Measurements from ENCODE around the gene BPIFB1. TPM values are rescaled to one million over a fixed set of nuclear protein-coding genes. Genes with fewer than 3 reads are reported as not detected.

The BPIFB1 gene
- total RNA-seq, 2 experiments from 2014 or later, result not detected

DNA sequence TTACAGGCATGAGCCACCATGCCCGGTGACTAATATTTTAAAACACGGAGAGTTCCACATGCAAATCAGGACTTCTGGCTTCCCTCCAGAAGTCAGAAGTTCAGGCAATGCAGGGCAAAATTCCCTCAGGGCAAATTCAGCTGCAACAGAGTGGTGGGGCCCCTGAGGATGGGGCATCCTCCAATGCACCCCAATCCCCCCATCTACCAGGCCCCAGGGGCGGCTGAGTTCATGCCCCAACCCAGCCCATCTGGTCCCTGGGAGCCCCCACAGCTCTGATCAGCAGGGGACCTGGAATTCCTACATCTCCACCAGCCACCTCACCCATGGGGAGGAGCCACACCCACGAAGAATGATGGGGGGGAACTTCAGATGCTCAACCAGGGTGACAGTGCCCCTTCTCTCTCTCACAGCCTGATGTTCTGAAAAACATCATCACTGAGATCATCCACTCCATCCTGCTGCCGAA is 22.6 kb downstream of the BPIFB1 start:
- no peaks in the 10 kb centered on the region for H3K4me1 Mint-ChIP-seq (ENCODE audit: low read depth)
- DNase-seq, result no peak
- POLR2A ChIA-PET, result no interaction called here
- no peaks in the 10 kb centered on the region for H3K9me3 Mint-ChIP-seq
- peaks cover 1% of the 10 kb centered on the region for H3K27me3 Mint-ChIP-seq
- no peak overlapping the region for H3K27ac Mint-ChIP-seq
- intact Hi-C loops (cut with micrococcal nuclease), result no loop called here
- H3K36me3 Mint-ChIP-seq, result no peaks in the 10 kb centered on the region
- H3K4me3 Mint-ChIP-seq, result no peak overlapping the region
- CTCF ChIA-PET, result no interaction called here

DNA sequence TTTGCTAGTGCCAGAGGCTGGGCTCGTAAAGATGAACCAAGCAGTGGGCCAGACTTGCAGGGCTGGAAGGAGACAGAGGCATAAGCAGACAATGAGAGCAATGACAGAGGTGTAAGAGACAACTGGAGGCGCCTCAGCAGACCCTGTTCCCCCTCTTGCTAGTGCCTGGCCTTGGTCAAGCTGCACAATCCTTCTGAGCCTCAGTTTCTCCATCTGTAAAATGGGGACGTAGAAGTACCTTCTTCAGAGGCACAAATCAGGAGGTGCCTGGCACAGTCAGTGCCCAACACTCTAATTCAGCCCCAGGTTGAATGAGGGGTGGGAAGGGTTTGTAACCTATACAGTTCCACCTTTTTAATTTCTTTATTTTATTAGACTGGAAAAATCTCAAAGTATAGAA is 23.2 kb downstream of the BPIFB1 start:
- no peak for DNase-seq
- intact Hi-C loops (cut with micrococcal nuclease), result no loop called here
- CTCF ChIA-PET, result interaction anchor here (0.6 kb wide), 1 partner anchor 620 kb away, joined by 3 read pairs; no protein-coding TSS in a partner anchor
- H3K4me1 Mint-ChIP-seq (ENCODE audit: low read depth), result no peaks in the 10 kb centered on the region
- no peak overlapping the region for H3K27ac Mint-ChIP-seq
- peaks cover 1% of the 10 kb centered on the region for H3K27me3 Mint-ChIP-seq
- no peak overlapping the region for H3K4me3 Mint-ChIP-seq
- POLR2A ChIA-PET, result no interaction called here
- no peaks in the 10 kb centered on the region for H3K36me3 Mint-ChIP-seq
- no peaks in the 10 kb centered on the region for H3K9me3 Mint-ChIP-seq

DNA sequence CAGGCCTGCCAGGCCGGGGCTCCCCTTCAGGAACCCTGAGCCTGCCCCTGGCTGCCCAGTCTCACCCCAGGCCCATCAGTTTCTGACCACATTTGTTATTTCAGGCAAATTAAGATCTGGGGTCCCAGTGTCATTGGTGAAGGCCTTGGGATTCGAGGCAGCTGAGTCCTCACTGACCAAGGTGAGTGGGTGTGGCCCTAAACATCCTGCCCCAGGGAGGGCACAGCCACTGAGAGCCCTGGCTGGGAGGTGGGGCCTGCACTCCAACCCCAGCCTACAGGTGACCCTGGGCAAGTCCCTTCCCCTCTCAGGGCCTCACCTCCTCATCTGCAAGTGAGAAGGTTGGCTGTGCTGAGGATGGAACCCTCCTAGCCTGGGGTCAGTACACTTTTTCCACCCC is 23.8 kb downstream of the BPIFB1 start:
- intact Hi-C loops (cut with micrococcal nuclease), result no loop called here
- Mint-ChIP-seq H3K27me3 (peaks cover 1% of the 10 kb centered on the region), H3K27ac (no peak overlapping the region), H3K4me1 (ENCODE audit: low read depth) (no peaks in the 10 kb centered on the region), H3K4me3 (no peak overlapping the region), H3K36me3 (no peaks in the 10 kb centered on the region), H3K9me3 (no peaks in the 10 kb centered on the region)
- no peak for DNase-seq
- CTCF ChIA-PET, result interaction anchor here (0.6 kb wide), 1 partner anchor 620 kb away, joined by 3 read pairs; no protein-coding TSS in a partner anchor
- POLR2A ChIA-PET, result no interaction called here

DNA sequence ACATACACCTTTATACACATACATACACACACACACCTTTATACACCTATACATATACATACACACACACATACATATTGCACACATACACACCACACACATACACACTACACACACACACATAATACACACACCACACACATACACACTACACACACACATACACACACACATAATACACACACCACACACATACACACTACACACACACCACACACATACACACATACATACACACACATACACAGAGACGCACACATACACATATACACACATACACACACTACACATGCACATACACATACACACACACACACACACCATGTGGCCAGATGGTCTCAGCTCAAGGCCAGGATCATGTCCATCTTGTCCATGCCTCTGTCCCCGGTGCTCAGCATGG is 25.7 kb downstream of the BPIFB1 start:
- no peak overlapping the region for H3K27ac Mint-ChIP-seq
- no peak overlapping the region for H3K4me3 Mint-ChIP-seq
- no peak for DNase-seq
- intact Hi-C loops (cut with micrococcal nuclease), result no loop called here
- H3K27me3 Mint-ChIP-seq, result peaks cover 1% of the 10 kb centered on the region
- no peaks in the 10 kb centered on the region for H3K9me3 Mint-ChIP-seq
- ChIA-PET CTCF (interaction anchor here (1.3 kb wide), 1 partner anchor 9 kb away, joined by 4 read pairs; no protein-coding TSS in a partner anchor), POLR2A (no interaction called here)
- no peaks in the 10 kb centered on the region for H3K36me3 Mint-ChIP-seq
- no peaks in the 10 kb centered on the region for H3K4me1 Mint-ChIP-seq (ENCODE audit: low read depth)

DNA sequence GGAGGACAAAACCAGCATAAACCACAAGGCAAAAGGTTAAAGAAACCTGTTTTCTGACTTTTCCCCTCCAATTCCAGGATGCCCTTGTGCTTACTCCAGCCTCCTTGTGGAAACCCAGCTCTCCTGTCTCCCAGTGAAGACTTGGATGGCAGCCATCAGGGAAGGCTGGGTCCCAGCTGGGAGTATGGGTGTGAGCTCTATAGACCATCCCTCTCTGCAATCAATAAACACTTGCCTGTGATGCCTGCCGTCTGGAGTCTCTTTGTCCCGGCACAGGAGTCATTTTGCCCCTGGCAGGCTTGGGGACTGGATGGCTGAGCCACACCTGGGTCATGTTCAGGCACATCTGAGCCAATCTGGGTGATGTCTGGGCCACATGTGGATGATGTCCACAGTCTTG is 26.6 kb downstream of the BPIFB1 start:
- H3K9me3 Mint-ChIP-seq, result no peaks in the 10 kb centered on the region
- H3K27me3 Mint-ChIP-seq, result peaks cover 1% of the 10 kb centered on the region
- no peak for DNase-seq
- CTCF ChIA-PET, result interaction anchor here (1.3 kb wide), 1 partner anchor 10 kb away, joined by 4 read pairs; no protein-coding TSS in a partner anchor
- intact Hi-C loops (cut with micrococcal nuclease), result no loop called here
- no peak overlapping the region for H3K4me3 Mint-ChIP-seq
- H3K27ac Mint-ChIP-seq, result no peak overlapping the region
- POLR2A ChIA-PET, result no interaction called here
- H3K36me3 Mint-ChIP-seq, result no peaks in the 10 kb centered on the region
- H3K4me1 Mint-ChIP-seq (ENCODE audit: low read depth), result no peaks in the 10 kb centered on the region

DNA sequence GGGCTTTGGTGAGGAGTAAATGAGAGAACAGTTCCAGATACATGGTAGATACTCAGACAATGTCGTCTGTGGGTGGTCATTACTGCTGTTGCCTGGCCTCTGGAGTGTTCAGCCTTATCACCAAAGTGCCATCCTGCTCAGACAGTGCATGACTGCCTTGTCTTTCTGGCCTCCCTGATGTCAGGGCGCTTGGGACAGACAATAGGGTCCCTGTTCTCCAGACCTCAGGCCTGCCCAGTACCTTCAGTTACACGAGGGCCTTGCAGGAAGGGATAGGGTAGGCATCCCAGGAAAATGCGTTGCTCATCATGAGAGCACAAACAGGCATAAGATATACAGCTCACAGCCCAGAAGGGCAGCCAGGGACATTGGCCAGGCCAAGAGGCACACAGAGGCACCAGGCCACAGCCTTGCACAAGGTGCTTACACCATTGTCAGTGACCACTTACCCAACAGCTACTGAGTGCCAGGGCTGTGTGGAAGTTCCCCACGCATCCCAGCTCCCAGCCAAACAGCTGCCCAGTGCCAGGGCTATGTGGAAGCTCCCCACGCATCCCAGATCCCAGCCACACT is 27.4 kb downstream of the BPIFB1 start:
- no peaks in the 10 kb centered on the region for H3K36me3 Mint-ChIP-seq
- ChIA-PET POLR2A (no interaction called here), CTCF (no interaction called here)
- no peaks in the 10 kb centered on the region for H3K9me3 Mint-ChIP-seq
- no peak overlapping the region for H3K4me3 Mint-ChIP-seq
- DNase-seq, result no peak
- no peak overlapping the region for H3K27ac Mint-ChIP-seq
- intact Hi-C loops (cut with micrococcal nuclease), result no loop called here
- no peaks in the 10 kb centered on the region for H3K4me1 Mint-ChIP-seq (ENCODE audit: low read depth)
- no peaks in the 10 kb centered on the region for H3K27me3 Mint-ChIP-seq

DNA sequence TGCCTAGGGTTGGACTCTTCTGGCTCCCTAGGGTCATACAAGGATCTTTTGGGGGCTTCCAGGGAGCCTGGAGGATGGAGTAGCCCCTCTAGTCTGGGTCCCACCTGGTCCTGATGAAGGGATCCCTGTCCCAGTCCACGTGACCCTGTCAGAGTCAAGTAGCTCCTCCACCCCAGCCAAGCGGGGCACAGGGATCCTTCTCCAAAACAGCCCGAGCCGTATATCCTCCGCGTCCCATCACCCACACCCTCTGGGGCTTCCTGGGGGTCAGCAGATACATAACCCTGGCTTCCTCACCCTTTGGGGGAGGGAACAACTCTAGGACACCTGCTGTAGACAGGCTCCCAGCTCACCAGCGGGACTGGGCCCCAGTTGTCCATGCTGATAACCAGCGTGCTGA is 28.0 kb downstream of the BPIFB1 start:
- Mint-ChIP-seq H3K9me3 (no peaks in the 10 kb centered on the region), H3K27ac (no peak overlapping the region), H3K4me1 (ENCODE audit: low read depth) (no peaks in the 10 kb centered on the region), H3K27me3 (no peaks in the 10 kb centered on the region), H3K4me3 (no peak overlapping the region), H3K36me3 (no peaks in the 10 kb centered on the region)
- DNase-seq, result no peak
- intact Hi-C loops (cut with micrococcal nuclease), result no loop called here
- CTCF ChIA-PET, result no interaction called here
- POLR2A ChIA-PET, result no interaction called here

DNA sequence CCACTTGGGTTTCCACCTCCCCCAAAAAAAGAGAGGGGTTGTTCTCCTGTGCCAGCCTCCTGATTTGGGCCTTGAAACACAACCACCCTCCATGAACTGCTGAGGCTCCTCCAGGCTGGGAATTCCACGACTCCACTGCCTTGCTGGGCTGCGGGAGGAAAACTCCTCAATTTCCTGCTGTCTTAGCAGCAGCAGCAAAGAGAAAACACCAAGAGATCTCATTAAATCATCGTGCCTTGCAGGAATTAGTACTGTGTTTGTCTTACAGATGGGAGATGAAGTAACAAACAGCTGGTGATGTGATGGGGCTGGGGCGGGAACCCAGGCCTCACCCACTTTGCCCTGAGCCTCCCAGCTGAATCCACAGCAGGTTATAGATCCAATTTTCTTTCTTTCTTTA is 29.0 kb downstream of the BPIFB1 start:
- POLR2A ChIA-PET, result no interaction called here
- no peaks in the 10 kb centered on the region for H3K36me3 Mint-ChIP-seq
- H3K4me3 Mint-ChIP-seq, result no peak overlapping the region
- no peaks in the 10 kb centered on the region for H3K4me1 Mint-ChIP-seq (ENCODE audit: low read depth)
- H3K9me3 Mint-ChIP-seq, result no peaks in the 10 kb centered on the region
- no peak overlapping the region for H3K27ac Mint-ChIP-seq
- CTCF ChIA-PET, result no interaction called here
- DNase-seq, result no peak
- no peaks in the 10 kb centered on the region for H3K27me3 Mint-ChIP-seq
- intact Hi-C loops (cut with micrococcal nuclease), result no loop called here

DNA sequence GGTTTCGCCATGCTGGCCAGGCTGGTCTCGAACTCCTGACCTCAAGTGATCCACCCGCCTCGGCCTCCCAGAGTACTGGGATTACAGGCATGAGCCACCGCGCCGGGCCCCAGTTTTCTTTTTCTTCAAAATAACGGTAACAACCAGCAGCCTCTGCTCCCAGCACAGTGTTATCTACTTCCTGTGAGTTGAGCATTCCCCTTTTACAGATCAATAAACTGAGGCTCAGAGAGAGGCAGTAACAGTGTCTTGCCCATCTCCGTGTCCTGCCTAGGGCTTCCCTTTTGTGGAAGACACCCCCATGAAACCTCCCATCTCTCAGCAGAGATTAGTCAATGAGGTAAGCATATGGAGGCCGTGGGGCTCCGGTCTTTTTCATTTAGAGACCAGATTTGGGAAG is 29.6 kb downstream of the BPIFB1 start:
- Mint-ChIP-seq H3K27me3 (no peaks in the 10 kb centered on the region), H3K36me3 (no peaks in the 10 kb centered on the region), H3K9me3 (no peaks in the 10 kb centered on the region), H3K27ac (no peak overlapping the region), H3K4me1 (ENCODE audit: low read depth) (no peaks in the 10 kb centered on the region), H3K4me3 (no peak overlapping the region)
- DNase-seq, result no peak
- intact Hi-C loops (cut with micrococcal nuclease), result no loop called here
- ChIA-PET POLR2A (no interaction called here), CTCF (no interaction called here)

DNA sequence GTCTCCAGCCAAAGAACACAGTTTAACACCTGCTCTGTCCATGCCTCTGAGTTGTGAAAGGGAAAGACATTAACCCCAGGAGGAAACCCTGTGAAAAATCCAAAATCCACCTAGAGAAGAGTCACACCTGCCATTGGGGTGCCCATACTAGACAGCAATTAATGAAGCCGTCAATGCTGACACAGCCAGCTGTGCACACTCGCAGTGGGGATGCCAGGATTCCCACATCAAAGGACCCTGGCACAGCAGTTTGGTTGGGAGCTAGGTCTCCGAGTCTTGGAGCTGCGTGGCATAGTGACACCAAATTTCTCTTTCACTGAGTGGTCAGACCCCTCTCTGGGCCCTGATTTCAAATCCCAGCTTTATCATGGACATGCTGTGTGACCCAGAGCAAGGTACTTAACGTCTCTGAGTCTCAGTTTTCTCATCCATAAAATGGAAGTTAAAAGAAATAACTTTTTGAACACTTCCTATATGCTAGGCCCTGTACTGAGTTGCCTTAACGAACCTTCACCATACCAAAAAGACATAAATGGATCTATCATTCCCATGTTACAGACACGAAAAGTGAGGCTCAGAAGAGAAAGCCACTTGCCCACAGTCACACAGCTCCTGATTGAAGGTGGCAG is 30.8 kb downstream of the BPIFB1 start:
- H3K27me3 Mint-ChIP-seq, result no peaks in the 10 kb centered on the region
- no peak overlapping the region for H3K27ac Mint-ChIP-seq
- intact Hi-C loops (cut with micrococcal nuclease), result no loop called here
- DNase-seq, result no peak
- CTCF ChIA-PET, result interaction anchor here (0.8 kb wide), 1 partner anchor 21 kb away, joined by 3 read pairs; no protein-coding TSS in a partner anchor
- no peaks in the 10 kb centered on the region for H3K36me3 Mint-ChIP-seq
- no peaks in the 10 kb centered on the region for H3K4me1 Mint-ChIP-seq (ENCODE audit: low read depth)
- H3K9me3 Mint-ChIP-seq, result no peaks in the 10 kb centered on the region
- H3K4me3 Mint-ChIP-seq, result no peak overlapping the region
- POLR2A ChIA-PET, result no interaction called here

DNA sequence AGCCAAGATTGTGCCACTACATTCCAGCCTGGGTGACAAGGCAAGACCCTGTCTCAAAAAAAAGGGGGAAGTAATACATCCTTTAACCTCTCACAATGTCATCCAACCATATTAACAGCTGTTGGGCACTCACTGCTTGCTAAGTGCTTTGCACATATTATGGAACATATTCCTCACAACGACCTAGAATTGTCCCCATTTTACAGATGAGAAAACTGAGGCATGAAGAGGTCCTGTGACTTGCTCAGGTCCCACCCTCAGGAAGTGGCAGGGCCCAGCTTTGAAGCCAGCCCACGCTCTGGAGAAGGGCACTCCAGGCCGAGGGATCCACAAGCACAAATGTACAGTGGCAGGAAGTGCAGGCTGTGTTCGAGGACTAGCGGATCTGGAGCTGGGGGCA is 33.3 kb downstream of the BPIFB1 start:
- Mint-ChIP-seq H3K36me3 (no peaks in the 10 kb centered on the region), H3K27me3 (peaks cover 6% of the 10 kb centered on the region), H3K4me1 (ENCODE audit: low read depth) (no peaks in the 10 kb centered on the region), H3K27ac (no peak overlapping the region), H3K4me3 (no peak overlapping the region), H3K9me3 (no peaks in the 10 kb centered on the region)
- CTCF ChIA-PET, result interaction anchor here (1.2 kb wide), 1 partner anchor 17 kb away, joined by 3 read pairs; no protein-coding TSS in a partner anchor
- DNase-seq, result no peak
- intact Hi-C loops (cut with micrococcal nuclease), result no loop called here
- POLR2A ChIA-PET, result no interaction called here

DNA sequence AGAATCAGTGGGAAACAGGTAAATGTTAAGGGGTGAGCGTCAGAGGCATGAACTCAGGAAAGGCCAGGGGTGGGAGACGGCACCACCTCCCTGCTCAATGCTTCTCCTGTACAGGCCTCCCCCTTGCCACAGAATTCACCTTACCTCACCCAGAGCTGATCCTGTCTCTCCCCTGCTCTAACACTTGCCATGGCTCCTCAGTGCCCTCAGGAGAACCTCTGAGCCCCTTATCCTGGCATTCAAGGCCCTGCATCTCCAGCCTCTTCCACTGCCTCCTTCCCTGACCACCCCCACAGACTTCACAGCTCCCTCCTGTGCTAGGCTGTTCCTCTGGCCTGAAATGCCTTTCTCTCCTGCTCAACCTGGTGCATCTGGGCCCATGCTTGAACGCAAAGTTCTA is 33.9 kb downstream of the BPIFB1 start:
- DNase-seq, result no peak

DNA sequence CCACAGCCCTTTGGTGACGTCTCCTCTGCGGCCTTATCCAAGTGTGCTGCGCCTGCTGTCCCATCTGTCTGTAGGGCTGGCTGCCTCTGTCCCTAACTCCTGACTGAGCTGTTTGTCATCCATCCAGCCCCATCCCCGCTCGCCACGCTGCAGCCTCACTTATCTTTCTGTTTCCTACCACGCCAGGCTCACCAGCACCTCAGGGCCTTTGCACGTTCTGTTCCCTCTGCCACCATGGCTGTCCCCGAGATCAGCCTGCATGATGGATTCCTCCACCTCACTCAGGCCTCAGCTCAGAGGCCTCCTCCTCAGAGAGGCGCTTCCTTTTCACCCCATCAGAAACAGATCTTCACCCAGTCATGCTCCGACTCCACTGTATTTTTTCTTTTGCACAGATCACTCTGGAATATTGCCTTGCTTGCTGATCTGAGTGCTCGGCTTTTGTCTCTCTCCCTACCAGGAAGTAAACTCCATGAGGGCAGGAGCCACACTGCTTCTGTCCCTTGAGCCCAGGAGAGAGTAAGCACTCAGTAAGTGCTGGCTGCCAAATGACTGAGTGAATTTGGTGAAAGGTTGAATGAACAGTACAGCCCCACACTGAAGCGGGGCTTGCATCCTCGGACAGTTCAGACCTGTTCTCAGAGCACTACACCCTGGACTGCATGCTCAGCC is 34.5 kb downstream of the BPIFB1 start:
- ChIA-PET CTCF (no interaction called here), POLR2A (no interaction called here)
- H3K27me3 Mint-ChIP-seq, result peaks cover 11% of the 10 kb centered on the region
- DNase-seq, result no peak
- no peak overlapping the region for H3K4me3 Mint-ChIP-seq
- no peaks in the 10 kb centered on the region for H3K4me1 Mint-ChIP-seq (ENCODE audit: low read depth)
- no peaks in the 10 kb centered on the region for H3K9me3 Mint-ChIP-seq
- intact Hi-C loops (cut with micrococcal nuclease), result no loop called here
- no peaks in the 10 kb centered on the region for H3K36me3 Mint-ChIP-seq
- no peak overlapping the region for H3K27ac Mint-ChIP-seq

More for the DNA sequence above, 33.9 kb downstream of the BPIFB1 start:
- H3K9me3 Mint-ChIP-seq, result no peaks in the 10 kb centered on the region
- peaks cover 6% of the 10 kb centered on the region for H3K27me3 Mint-ChIP-seq
- ChIA-PET CTCF (no interaction called here), POLR2A (no interaction called here)
- no peak overlapping the region for H3K27ac Mint-ChIP-seq
- H3K4me1 Mint-ChIP-seq (ENCODE audit: low read depth), result no peaks in the 10 kb centered on the region
- intact Hi-C loops (cut with micrococcal nuclease), result no loop called here
- H3K4me3 Mint-ChIP-seq, result no peak overlapping the region
- no peaks in the 10 kb centered on the region for H3K36me3 Mint-ChIP-seq
